PC-9 (cell line): ENCODE measurements around the gene TMPRSS9.

Source experiments
- CTCF ChIP-seq: fragments of 200-600 bp; sonication (generic); conservative IDR thresholded peaks from 2 replicates; pipeline ENCODE4 v1.6.1; 2017; ENCODE audit warnings: mixed run types, antibody characterized with exemption, mild to moderate bottlenecking, moderate library complexity
- EZH2 ChIP-seq: fragments of 200-600 bp; sonication (generic); IDR thresholded peaks from 2 replicates; pipeline ENCODE4 v1.8.0; 2017; ENCODE audit warnings: antibody characterized with exemption, low read depth

GRCh38 chr19:2372076-2372612, 12.1 kb downstream of the TMPRSS9 start:
- TF ChIP-seq CTCF: no peak
- no peak for TF ChIP-seq EZH2
